HL-60 (cell line): ENCODE measurements around the gene SLC51B.

ENCODE experiments used
- DNase-seq, 2 experiments: peaks; one replicate each; pipeline ENCODE4 v3.0.0-alpha.2; 2010 to 2020; ENCODE audit warnings: low read depth in 1 of 2, low spot score in 1 of 2
- H3K27ac ChIP-seq: fragments of 250-450 bp; sonication (Bioruptor Pico); replicated peaks from 2 replicates; pipeline ENCODE4 v1.5.1; 2020; ENCODE audit warnings: mild to moderate bottlenecking, moderate library complexity
- H3K27me3 ChIP-seq: fragments of 250-450 bp; sonication (Bioruptor Pico); 2 replicates; pipeline ENCODE4 v1.5.1; 2021; ENCODE audit warnings: mild to moderate bottlenecking, moderate library complexity; ENCODE audit not compliant: insufficient read depth, poor library complexity, severe bottlenecking
- H3K4me3 ChIP-seq: replicated peaks from 2 replicates; pipeline ENCODE4 v1.5.1; 2011; ENCODE audit warnings: mild to moderate bottlenecking, control low read depth, low read length; ENCODE audit not compliant: insufficient read depth
- GABPA ChIP-seq: IDR thresholded peaks from 2 replicates; pipeline ENCODE4 v1.6.1; 2012; ENCODE audit warnings: low read depth
- POLR2AphosphoS5 ChIP-seq: IDR thresholded peaks from 2 replicates; pipeline ENCODE4 v1.6.1; 2012; ENCODE audit warnings: low read depth
- REST ChIP-seq: IDR thresholded peaks from 2 replicates; pipeline ENCODE4 v1.6.1; 2012; ENCODE audit warnings: low read depth; ENCODE audit not compliant: insufficient replicate concordance
- SPI1 ChIP-seq: IDR thresholded peaks from 2 replicates; pipeline ENCODE4 v1.6.1; 2012; ENCODE audit warnings: low read depth, mild to moderate bottlenecking, borderline replicate concordance
- TF ChIP-seq, protein P1 (sequence below): IDR thresholded peaks from one replicate; pipeline ENCODE4 v1.5.1; 2011; ENCODE audit warnings: low read length, control low read depth, inconsistent platforms; ENCODE audit not compliant: insufficient read depth

The SLC51B gene

GRCh38 chr15:65083262-65083701 is 38.1 kb downstream of the SLC51B start:
- Histone ChIP-seq H3K4me3 (no peak overlapping the region), H3K27me3 (peaks cover 22% of the 10 kb centered on the region), H3K27ac (no peak overlapping the region)
- TF ChIP-seq GABPA (no peak), REST (no peak), SPI1 (no peak), POLR2AphosphoS5 (no peak)
- TF ChIP-seq, protein P1, sequence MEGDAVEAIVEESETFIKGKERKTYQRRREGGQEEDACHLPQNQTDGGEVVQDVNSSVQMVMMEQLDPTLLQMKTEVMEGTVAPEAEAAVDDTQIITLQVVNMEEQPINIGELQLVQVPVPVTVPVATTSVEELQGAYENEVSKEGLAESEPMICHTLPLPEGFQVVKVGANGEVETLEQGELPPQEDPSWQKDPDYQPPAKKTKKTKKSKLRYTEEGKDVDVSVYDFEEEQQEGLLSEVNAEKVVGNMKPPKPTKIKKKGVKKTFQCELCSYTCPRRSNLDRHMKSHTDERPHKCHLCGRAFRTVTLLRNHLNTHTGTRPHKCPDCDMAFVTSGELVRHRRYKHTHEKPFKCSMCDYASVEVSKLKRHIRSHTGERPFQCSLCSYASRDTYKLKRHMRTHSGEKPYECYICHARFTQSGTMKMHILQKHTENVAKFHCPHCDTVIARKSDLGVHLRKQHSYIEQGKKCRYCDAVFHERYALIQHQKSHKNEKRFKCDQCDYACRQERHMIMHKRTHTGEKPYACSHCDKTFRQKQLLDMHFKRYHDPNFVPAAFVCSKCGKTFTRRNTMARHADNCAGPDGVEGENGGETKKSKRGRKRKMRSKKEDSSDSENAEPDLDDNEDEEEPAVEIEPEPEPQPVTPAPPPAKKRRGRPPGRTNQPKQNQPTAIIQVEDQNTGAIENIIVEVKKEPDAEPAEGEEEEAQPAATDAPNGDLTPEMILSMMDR: no peak
- DNase-seq: no peak

- no peak overlapping the region for H3K4me3 ChIP-seq
- no peak overlapping the region for H3K27ac ChIP-seq
- DNase-seq: no peak
- no peak for TF ChIP-seq GABPA
- TF ChIP-seq POLR2AphosphoS5: no peak
- TF ChIP-seq, protein P1: no peak
- no peak for TF ChIP-seq SPI1
- TF ChIP-seq REST: no peak
- peaks cover 22% of the 10 kb centered on the region for H3K27me3 ChIP-seq
These were observed 39.5 kb downstream of the SLC51B start for GRCh38 chr15:65084500-65085206.

DNA sequence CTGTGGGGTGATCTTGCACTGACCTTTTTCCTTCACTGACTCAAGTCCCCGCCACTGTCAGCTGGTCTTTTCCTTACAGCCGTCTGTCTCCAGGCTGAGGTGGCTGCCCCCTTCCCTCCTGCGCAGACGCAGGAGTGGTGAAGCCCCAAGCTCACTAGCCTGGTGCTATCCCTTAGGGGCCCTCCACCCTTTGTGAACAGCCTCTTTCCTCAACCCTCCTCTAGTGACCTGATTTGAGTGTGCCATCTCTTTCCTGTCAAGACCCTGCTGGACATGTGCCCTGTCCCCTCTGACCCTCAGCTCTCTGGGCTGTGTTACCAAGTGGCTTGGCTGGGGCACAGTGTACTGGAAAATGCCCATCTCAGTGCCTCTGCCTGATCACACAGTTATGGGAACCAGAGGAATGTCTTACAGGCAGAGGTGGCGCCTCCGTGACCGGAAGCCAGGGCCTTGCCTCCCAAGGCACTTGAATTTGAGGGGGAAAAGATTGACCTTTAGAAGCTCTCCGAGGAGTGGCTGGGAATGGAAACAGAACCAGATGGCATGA is 40.1 kb downstream of the SLC51B start:
- no peak for DNase-seq
- Histone ChIP-seq H3K27me3 (peaks cover 22% of the 10 kb centered on the region), H3K4me3 (no peak overlapping the region), H3K27ac (no peak overlapping the region)
- no peak for TF ChIP-seq GABPA
- TF ChIP-seq, protein P1: no peak
- TF ChIP-seq POLR2AphosphoS5: no peak
- TF ChIP-seq REST: no peak
- TF ChIP-seq SPI1: no peak
